CD14-positive monocyte (primary cell): Measurements from ENCODE around the gene LRRC1. TPM values are rescaled to one million over a fixed set of nuclear protein-coding genes. Genes with fewer than 3 reads are reported as not detected.

Experiments
- DNase-seq, 3 donors: peaks; one replicate each; pipeline ENCODE4 v3.0.0-alpha.2; 2011 to 2022
- H2AFZ ChIP-seq: 2 replicates; pipeline ENCODE4 v1.6.0; 2012; ENCODE audit warnings: mild to moderate bottlenecking, low read depth, low read length, inconsistent platforms; ENCODE audit not compliant: insufficient read depth, poor library complexity, severe bottlenecking
- H3K27ac ChIP-seq, 2 donors: 1 replicate in 1 of 2; 2 replicates in 1 of 2; pipeline ENCODE4 v1.5.1; 2012 to 2013; ENCODE audit warnings: low read length in 2 of 2, control low read depth in 1 of 2, inconsistent platforms in 1 of 2, low read depth in 1 of 2, mild to moderate bottlenecking in 1 of 2
- H3K27me3 ChIP-seq, 2 donors: one replicate each; pipeline versions ENCODE4 v1.6.0 to v1.6.1; 2011 to 2013; ENCODE audit warnings: low read length in 2 of 2; ENCODE audit not compliant: control insufficient read depth in 2 of 2, insufficient read depth in 2 of 2
- H3K36me3 ChIP-seq, 2 donors: replicated peaks in 1 of 2; 1 replicate in 1 of 2; 2 replicates in 1 of 2; pipeline versions ENCODE4 v1.5.1 to v1.6.1; 2012 to 2013; ENCODE audit warnings: low read length in 2 of 2, control low read depth in 1 of 2, inconsistent platforms in 1 of 2, mild to moderate bottlenecking in 1 of 2; ENCODE audit not compliant: insufficient read depth in 2 of 2, control insufficient read depth in 1 of 2
- H3K4me1 ChIP-seq, 2 donors: 1 replicate in 1 of 2; 2 replicates in 1 of 2; pipeline versions ENCODE4 v1.5.1 to v1.6.1; 2012 to 2013; ENCODE audit warnings: low read length in 2 of 2, control low read depth in 1 of 2, inconsistent platforms in 1 of 2, mild to moderate bottlenecking in 1 of 2, moderate library complexity in 1 of 2; ENCODE audit not compliant: insufficient read depth in 2 of 2, control insufficient read depth in 1 of 2
- H3K4me2 ChIP-seq: replicated peaks from 2 replicates; pipeline ENCODE3; 2012; ENCODE audit warnings: low read length, moderate library complexity, mild to moderate bottlenecking; ENCODE audit not compliant: poor library complexity, severe bottlenecking; ENCODE audit errors: extremely low read depth
- H3K4me3 ChIP-seq, 3 experiments: fragments of 200-600 bp in 1 of 3; sonication (generic) in 1 of 3; replicated peaks in 1 of 3; 1 replicate in 2 of 3; 2 replicates in 1 of 3; pipeline ENCODE4 v1.5.1; 2011 to 2013; ENCODE audit warnings: low read length in 3 of 3, mild to moderate bottlenecking in 3 of 3, control low read depth in 2 of 3, low read depth in 2 of 3, inconsistent platforms in 1 of 3, moderate library complexity in 1 of 3
- H3K79me2 ChIP-seq: 2 replicates; pipeline ENCODE4 v1.6.0; 2012; ENCODE audit warnings: mild to moderate bottlenecking, control low read depth, inconsistent platforms, low read length, moderate library complexity; ENCODE audit not compliant: insufficient read depth
- H3K9ac ChIP-seq: 2 replicates; pipeline ENCODE4 v1.6.0; 2017; ENCODE audit warnings: low read length, mild to moderate bottlenecking; ENCODE audit not compliant: insufficient read depth, poor library complexity, severe bottlenecking
- H3K9me3 ChIP-seq, 2 donors: replicated peaks in 1 of 2; 1 replicate in 1 of 2; 2 replicates in 1 of 2; pipeline versions ENCODE4 v1.5.1 to v1.6.1; 2012 to 2013; ENCODE audit warnings: low read length in 2 of 2, control low read depth in 1 of 2; ENCODE audit not compliant: control insufficient read depth in 1 of 2, insufficient read depth in 1 of 2
- H4K20me1 ChIP-seq: 2 replicates; pipeline ENCODE4 v1.6.0; 2012; ENCODE audit warnings: mild to moderate bottlenecking, low read length, control low read depth, moderate library complexity; ENCODE audit not compliant: insufficient read depth
- H3K27ac Mint-ChIP-seq, 7 donors: one replicate each; pipeline ENCODE4 v1.8.0; 2020; ENCODE audit warnings: mild to moderate bottlenecking in 7 of 7, mixed read lengths in 7 of 7, moderate library complexity in 6 of 7, inconsistent platforms in 2 of 7
- H3K27me3 Mint-ChIP-seq, 3 donors: one replicate each; pipeline ENCODE4 v1.8.0; 2021 to 2022; ENCODE audit warnings: low read depth in 3 of 3, mild to moderate bottlenecking in 3 of 3, mixed read lengths in 3 of 3, moderate library complexity in 3 of 3, inconsistent platforms in 1 of 3
- H3K36me3 Mint-ChIP-seq, 2 donors: one replicate each; pipeline ENCODE4 v1.8.0; 2020; ENCODE audit warnings: mixed read lengths in 2 of 2, inconsistent platforms in 1 of 2, mild to moderate bottlenecking in 1 of 2
- H3K4me1 Mint-ChIP-seq: one replicate; pipeline ENCODE4 v1.8.0; 2020; ENCODE audit warnings: mild to moderate bottlenecking, mixed read lengths
- H3K4me3 Mint-ChIP-seq, 2 donors: one replicate each; pipeline ENCODE4 v1.8.0; 2020; ENCODE audit warnings: mild to moderate bottlenecking in 2 of 2, mixed read lengths in 2 of 2, moderate library complexity in 1 of 2
- H3K9me3 Mint-ChIP-seq, 7 donors: one replicate each; pipeline ENCODE4 v1.8.0; 2020 to 2022; ENCODE audit warnings: mixed read lengths in 7 of 7, mild to moderate bottlenecking in 6 of 7, moderate library complexity in 6 of 7, inconsistent platforms in 2 of 7
- WGBS: methylation state at CpG from one replicate; pipeline ENCODE4 v1.1.5; 2013; ENCODE audit warnings: missing lambda C conversion rate; ENCODE audit not compliant: insufficient coverage; 5-methylcytosine and 5-hydroxymethylcytosine counted together
- intact Hi-C, 2 donors: fragments of 100-400 bp; cut with micrococcal nuclease; formaldehyde crosslinking; loops; one replicate each; pipeline versions ENCODE4 v1.15.0 to v1.15.1; 2023
- polyA plus RNA-seq, 3 donors: library from polyadenylated mRNA; depleted of rRNA in 1 of 3; unstranded in 2 of 3; stranded (reverse) in 1 of 3; fragments of 300-500 nt in 2 of 3; fragments of >200 nt in 1 of 3; fragmentation: Illumina TruSeq in 2 of 3; gene quantifications; 1 replicate in 2 of 3; 2 replicates in 1 of 3; pipeline ENCODE4 v1.2.3, GENCODE V29; 2012 to 2021
- TF ChIP-seq, protein P1 (sequence below): fragments of 200-600 bp; IDR thresholded peaks from one replicate; pipeline ENCODE4 v1.8.0; 2022; ENCODE audit warnings: antibody characterized with exemption, mild to moderate bottlenecking

The LRRC1 gene
- polyA plus RNA-seq, 3 donors, result 0.18 to 1.6 (median 0.92) TPM

DNA sequence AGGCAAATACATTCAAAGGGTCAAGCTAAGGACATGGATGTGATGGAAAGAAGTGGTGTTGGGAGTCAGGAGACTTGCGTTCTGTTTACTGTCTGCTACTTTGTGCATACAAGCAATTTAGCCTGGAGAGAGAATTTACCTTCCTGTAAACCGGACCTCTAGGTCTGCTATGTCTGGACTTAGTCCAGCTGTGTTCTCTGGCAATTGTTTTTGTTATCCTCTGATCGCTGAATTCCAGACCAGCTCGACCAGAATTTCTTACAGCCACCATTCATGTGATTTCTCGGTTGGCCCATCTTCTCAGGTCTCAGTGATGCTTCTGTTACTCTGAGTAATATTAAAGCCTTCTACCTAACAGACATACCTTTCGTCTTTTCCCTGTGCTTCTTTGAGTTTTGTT lies 75.2 kb downstream of the LRRC1 start:
- H3K9me3 ChIP-seq, result peaks cover 0 to 9% of the 10 kb centered on the region in 2 donors
- 94% methylated on average over 4 of the region's 6 CpGs for WGBS
- Mint-ChIP-seq H3K27ac (no peak overlapping the region), H3K4me3 (no peak overlapping the region), H3K36me3 (no peaks in the 10 kb centered on the region), H3K27me3 (no peaks in the 10 kb centered on the region), H3K9me3 (peaks cover 2 to 15% (median 9%) of the 10 kb centered on the region in 7 donors), H3K4me1 (no peaks in the 10 kb centered on the region)
- no peak for DNase-seq
- no peaks in the 10 kb centered on the region for H3K4me1 ChIP-seq
- H3K4me2 ChIP-seq, result no peak overlapping the region
- H3K27me3 ChIP-seq, result no peaks in the 10 kb centered on the region
- no peaks in the 10 kb centered on the region for H3K79me2 ChIP-seq
- no peaks in the 10 kb centered on the region for H4K20me1 ChIP-seq
- intact Hi-C loops, result no loop called here
- TF ChIP-seq, protein P1, sequence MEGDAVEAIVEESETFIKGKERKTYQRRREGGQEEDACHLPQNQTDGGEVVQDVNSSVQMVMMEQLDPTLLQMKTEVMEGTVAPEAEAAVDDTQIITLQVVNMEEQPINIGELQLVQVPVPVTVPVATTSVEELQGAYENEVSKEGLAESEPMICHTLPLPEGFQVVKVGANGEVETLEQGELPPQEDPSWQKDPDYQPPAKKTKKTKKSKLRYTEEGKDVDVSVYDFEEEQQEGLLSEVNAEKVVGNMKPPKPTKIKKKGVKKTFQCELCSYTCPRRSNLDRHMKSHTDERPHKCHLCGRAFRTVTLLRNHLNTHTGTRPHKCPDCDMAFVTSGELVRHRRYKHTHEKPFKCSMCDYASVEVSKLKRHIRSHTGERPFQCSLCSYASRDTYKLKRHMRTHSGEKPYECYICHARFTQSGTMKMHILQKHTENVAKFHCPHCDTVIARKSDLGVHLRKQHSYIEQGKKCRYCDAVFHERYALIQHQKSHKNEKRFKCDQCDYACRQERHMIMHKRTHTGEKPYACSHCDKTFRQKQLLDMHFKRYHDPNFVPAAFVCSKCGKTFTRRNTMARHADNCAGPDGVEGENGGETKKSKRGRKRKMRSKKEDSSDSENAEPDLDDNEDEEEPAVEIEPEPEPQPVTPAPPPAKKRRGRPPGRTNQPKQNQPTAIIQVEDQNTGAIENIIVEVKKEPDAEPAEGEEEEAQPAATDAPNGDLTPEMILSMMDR, result no peak
- H3K27ac ChIP-seq, result no peak overlapping the region
- no peak overlapping the region for H2AFZ ChIP-seq
- H3K36me3 ChIP-seq, result no peaks in the 10 kb centered on the region
- no peak overlapping the region for H3K4me3 ChIP-seq
- H3K9ac ChIP-seq, result no peak overlapping the region

- Histone ChIP-seq H2AFZ (no peak overlapping the region), H4K20me1 (no peaks in the 10 kb centered on the region), H3K9me3 (peaks cover 0 to 17% of the 10 kb centered on the region in 2 donors), H3K4me3 (no peak overlapping the region), H3K27ac (no peak overlapping the region), H3K4me1 (no peaks in the 10 kb centered on the region), H3K4me2 (no peak overlapping the region), H3K9ac (no peak overlapping the region), H3K27me3 (no peaks in the 10 kb centered on the region), H3K36me3 (no peaks in the 10 kb centered on the region), H3K79me2 (no peaks in the 10 kb centered on the region)
- no peaks in the 10 kb centered on the region for H3K27me3 Mint-ChIP-seq
- intact Hi-C loops, result no loop called here
- H3K36me3 Mint-ChIP-seq, result peaks cover 0 to 2% of the 10 kb centered on the region in 2 donors
- H3K27ac Mint-ChIP-seq, result no peak overlapping the region
- TF ChIP-seq, protein P1, result no peak
- H3K4me1 Mint-ChIP-seq, result no peaks in the 10 kb centered on the region
- no peak overlapping the region for H3K4me3 Mint-ChIP-seq
- DNase-seq, result no peak
- WGBS, result 100% methylated on average over 2 of the region's 4 CpGs
- H3K9me3 Mint-ChIP-seq, result peaks cover 7 to 22% (median 12%) of the 10 kb centered on the region in 7 donors
Observed at GRCh38 chr6:53873922-53874321, 79.1 kb downstream of the LRRC1 start.
